Right lung (tissue), 5 donors: Measurements from ENCODE around the gene SELENOO. TPM values are rescaled to one million over a fixed set of nuclear protein-coding genes. Genes with fewer than 3 reads are reported as not detected.

ENCODE experiments used
- DNase-seq, 2 donors: peaks; one replicate each; pipeline ENCODE4 v3.0.0-alpha.2; 2013
- polyA plus RNA-seq, 5 donors: library from polyadenylated mRNA; unstranded; fragments of 120-200 nt; gene quantifications; one replicate each; pipeline versions ENCODE4 v1.2.1 to v1.2.3, GENCODE V29; 2013; ENCODE audit warnings: inconsistent platforms in 1 of 5, low replicate concordance in 1 of 5; ENCODE audit not compliant: insufficient read length in 5 of 5, insufficient read depth in 1 of 5

Gene SELENOO
- polyA plus RNA-seq, 5 donors: 14.0 to 31.3 (median 22.2) TPM

GRCh38 chr22:50264946-50265669 lies 64.3 kb downstream of the SELENOO start:
- no peak for DNase-seq

- no peak for DNase-seq
Observed at GRCh38 chr22:50266994-50267393, 66.2 kb downstream of the SELENOO start.

Other genes with a start within 250 kb of the SELENOO start
- 10 to 100 TPM; 23.1 to 45.0 (median 30.2) TPM for gene PIM3, start 240.2 kb upstream of the SELENOO start, polyA plus RNA-seq
- under 1 TPM in 3 of 5 donors, not detected in 2; 0.08 to 0.15 (median 0.09) TPM for gene IL17REL, start 188.2 kb upstream of the SELENOO start, polyA plus RNA-seq
- not detected for gene TTLL8, start 142.7 kb upstream of the SELENOO start, polyA plus RNA-seq
- gene MLC1, start 115.6 kb upstream of the SELENOO start, polyA plus RNA-seq: 1 to 10 TPM; 1.4 to 2.4 (median 2.0) TPM
- 1 to 10 TPM; 1.4 to 3.8 (median 2.1) TPM for gene MOV10L1, start 111.0 kb upstream of the SELENOO start, polyA plus RNA-seq
- gene PANX2, start 30.3 kb upstream of the SELENOO start, polyA plus RNA-seq: 1 to 10 TPM in 1 of 5 donors, under 1 TPM in 4; 0.38 to 1.0 (median 0.61) TPM
- 10 to 100 TPM; 14.0 to 32.3 (median 23.3) TPM for gene TRABD, start 15.1 kb upstream of the SELENOO start, polyA plus RNA-seq
- gene TUBGCP6, start 44.0 kb downstream of the SELENOO start, polyA plus RNA-seq: 10 to 100 TPM; 32.3 to 45.7 (median 44.8) TPM
- 10 to 100 TPM; 19.2 to 42.5 (median 33.6) TPM for gene HDAC10, start 50.3 kb downstream of the SELENOO start, polyA plus RNA-seq
- 10 to 100 TPM; 12.7 to 31.8 (median 25.8) TPM for gene MAPK12, start 60.7 kb downstream of the SELENOO start, polyA plus RNA-seq
- gene MAPK11, start 69.4 kb downstream of the SELENOO start, polyA plus RNA-seq: 10 to 100 TPM; 12.2 to 20.1 (median 13.3) TPM
- gene PLXNB2, start 106.6 kb downstream of the SELENOO start, polyA plus RNA-seq: 100 to 1,000 TPM in 4 of 5 donors, 10 to 100 TPM in 1; 96.7 to 147 (median 137) TPM
- gene DENND6B, start 126.0 kb downstream of the SELENOO start, polyA plus RNA-seq: 10 to 100 TPM in 4 of 5 donors, 1 to 10 TPM in 1; 9.3 to 18.0 (median 13.5) TPM
- 10 to 100 TPM; 33.1 to 54.7 (median 41.0) TPM for gene PPP6R2, start 142.3 kb downstream of the SELENOO start, polyA plus RNA-seq